Naive thymus-derived CD8-positive, alpha-beta T cell (primary cell): ENCODE data around the gene BMERB1. TPM values are rescaled to one million over a fixed set of nuclear protein-coding genes. Genes with fewer than 3 reads are reported as not detected.
"Not testable (repeated sequence)": the region's sequence is repeated elsewhere in the genome, so short reads cannot be mapped to it uniquely, and the experiment has no call there.

Experiments used
- ATAC-seq, 2 donors: fragments of 150-1000 bp; cut with Tn5 transposase in 1 of 2; sonication (Bioruptor Pico), chemical (Tn5 transposase) in 1 of 2; 1 replicate in 1 of 2; 2 replicates in 1 of 2; pipeline ENCODE4 v1.10.0; 2021; ENCODE audit warnings: mild to moderate bottlenecking in 2 of 2, moderate library complexity in 2 of 2
- POLR2A ChIA-PET: fragments of 350-600 bp; sonication (Branson Sonifier 250); formaldehyde crosslinking; loops from one replicate; lab custom pipeline; 2021; ENCODE audit warnings: antibody characterized with exemption; lab: Charles Lee
- DNase-seq, 10 donors: peaks; one replicate each; pipeline versions ENCODE4 v3.0.0 to v3.0.0-alpha.2; 2020 to 2022
- H3K27ac Mint-ChIP-seq, 10 donors: one replicate each; pipeline ENCODE4 v1.8.0; 2020 to 2022; ENCODE audit warnings: mild to moderate bottlenecking in 10 of 10, mixed read lengths in 10 of 10, moderate library complexity in 4 of 10, inconsistent platforms in 1 of 10
- H3K27me3 Mint-ChIP-seq, 5 donors: one replicate each; pipeline ENCODE4 v1.8.0; 2021 to 2022; ENCODE audit warnings: mixed read lengths in 5 of 5
- H3K36me3 Mint-ChIP-seq, 3 donors: one replicate each; pipeline ENCODE4 v1.8.0; 2020 to 2022; ENCODE audit warnings: mixed read lengths in 3 of 3, mild to moderate bottlenecking in 2 of 3, inconsistent platforms in 1 of 3
- H3K4me1 Mint-ChIP-seq, 4 donors: one replicate each; pipeline ENCODE4 v1.8.0; 2021 to 2022; ENCODE audit warnings: mixed read lengths in 4 of 4
- H3K4me3 Mint-ChIP-seq, 10 donors: one replicate each; pipeline ENCODE4 v1.8.0; 2020 to 2022; ENCODE audit warnings: mild to moderate bottlenecking in 10 of 10, mixed read lengths in 10 of 10, moderate library complexity in 6 of 10, inconsistent platforms in 1 of 10
- H3K9me3 Mint-ChIP-seq, 9 donors: one replicate each; pipeline ENCODE4 v1.8.0; 2020 to 2022; ENCODE audit warnings: mixed read lengths in 9 of 9, mild to moderate bottlenecking in 3 of 9, inconsistent platforms in 1 of 9, moderate library complexity in 1 of 9
- polyA plus RNA-seq, 3 donors: library from polyadenylated mRNA; unstranded; fragments of 300-500 nt; fragmentation: Illumina TruSeq; gene quantifications; one replicate each; pipeline ENCODE4 v1.2.3, GENCODE V29; 2021
- total RNA-seq, 8 experiments: library from RNA in 2 of 8; stranded (reverse) in 2 of 8; gene quantifications; one replicate each; pipeline ENCODE4 v1.2.3 and lab custom pipeline; 2021 to 2026

The BMERB1 gene
- total and polyA plus RNA-seq, 5 experiments from 2014 or later: 1.4 to 4.6 (median 2.2) TPM

DNA sequence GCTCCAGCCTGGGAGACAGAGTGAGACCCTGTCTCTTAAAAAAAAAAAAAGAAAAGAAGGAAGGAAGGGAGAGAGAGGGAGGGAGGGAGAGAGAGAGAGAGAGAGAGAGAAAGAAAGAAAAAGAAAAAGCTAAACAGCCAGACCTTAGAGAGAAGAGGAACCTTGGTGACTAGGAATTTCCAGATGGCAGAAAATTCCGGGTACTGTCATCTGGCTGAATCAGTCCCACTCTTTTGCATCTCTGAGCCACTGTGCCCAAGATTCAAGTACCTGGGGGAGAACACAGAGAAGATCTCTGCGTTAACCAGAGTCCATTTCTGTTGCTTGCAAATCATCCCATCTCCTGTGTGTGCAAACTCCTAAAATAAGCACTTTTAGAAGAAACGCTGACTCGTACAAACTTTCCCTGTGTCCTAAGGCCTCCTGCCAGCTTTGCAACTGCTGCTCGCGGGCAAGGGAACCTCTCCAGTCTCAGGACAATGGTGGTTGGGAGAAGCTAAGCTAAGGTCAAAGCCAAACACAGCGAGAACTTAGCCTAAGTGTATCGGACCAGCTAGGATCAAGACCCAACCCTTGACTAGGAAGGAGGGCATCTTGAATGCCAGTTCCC is 18.0 kb downstream of the BMERB1 start:
- ATAC-seq (no peak), DNase-seq (no peak)
- Mint-ChIP-seq H3K27me3 (peaks cover 0 to 7% (median 1%) of the 10 kb centered on the region in 5 donors), H3K9me3 (no peaks in the 10 kb centered on the region), H3K27ac (peak overlapping the region in 1 of 10 donors; percentile 65), H3K4me1 (peaks cover 0 to 2% (median 0%) of the 10 kb centered on the region in 4 donors), H3K36me3 (no peaks in the 10 kb centered on the region), H3K4me3 (no peak overlapping the region)
- POLR2A ChIA-PET: no interaction called here

DNA sequence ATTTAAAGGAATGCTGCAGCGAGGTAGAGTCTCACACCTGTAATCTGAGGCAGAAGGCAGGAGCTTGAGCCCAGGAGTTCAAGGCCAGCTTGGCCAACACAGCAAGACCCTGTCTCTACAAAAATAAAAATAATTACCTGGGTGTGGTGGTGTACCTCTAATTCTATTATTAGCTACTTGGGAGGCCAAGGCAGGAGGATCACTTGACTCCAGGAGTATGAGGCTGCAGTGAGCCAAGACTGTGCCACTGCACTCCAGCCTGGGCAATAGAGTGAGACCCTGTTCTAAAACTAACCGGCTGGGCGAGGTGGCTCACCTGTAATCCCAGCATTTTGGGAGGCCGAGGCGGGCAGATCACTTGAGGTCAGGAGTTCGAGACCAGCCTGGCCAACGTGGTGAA is 18.9 kb downstream of the BMERB1 start:
- POLR2A ChIA-PET, H3K4me3 Mint-ChIP-seq, H3K9me3 Mint-ChIP-seq, H3K27ac Mint-ChIP-seq, DNase-seq, H3K4me1 Mint-ChIP-seq, ATAC-seq, H3K36me3 Mint-ChIP-seq: not testable (repeated sequence)
- H3K27me3 Mint-ChIP-seq: peaks cover 0 to 11% (median 1%) of the 10 kb centered on the region in 5 donors

DNA sequence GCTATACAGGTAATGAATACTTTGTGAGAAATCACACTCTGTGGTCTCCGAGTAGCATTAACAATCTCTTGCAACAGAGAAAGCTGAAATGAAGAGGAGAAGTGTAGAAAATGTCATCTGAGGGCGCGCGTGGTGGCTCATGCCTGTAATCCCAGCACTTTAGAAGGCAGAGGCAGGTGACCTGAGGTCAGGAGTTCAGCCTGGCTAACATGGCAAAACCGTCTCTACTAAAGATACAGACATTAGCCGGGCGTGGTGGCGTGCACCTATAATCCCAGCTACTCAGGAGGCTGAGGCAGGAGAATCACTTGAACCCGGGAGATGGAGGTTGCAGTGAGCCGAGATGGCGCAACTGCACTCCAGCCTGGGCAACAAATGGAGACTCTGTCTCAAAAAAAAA is 20.5 kb downstream of the BMERB1 start:
- DNase-seq, H3K27ac Mint-ChIP-seq, POLR2A ChIA-PET, H3K4me1 Mint-ChIP-seq, H3K36me3 Mint-ChIP-seq, H3K9me3 Mint-ChIP-seq, H3K4me3 Mint-ChIP-seq, ATAC-seq: not testable (repeated sequence)
- peaks cover 0 to 15% (median 1%) of the 10 kb centered on the region in 5 donors for H3K27me3 Mint-ChIP-seq

DNA sequence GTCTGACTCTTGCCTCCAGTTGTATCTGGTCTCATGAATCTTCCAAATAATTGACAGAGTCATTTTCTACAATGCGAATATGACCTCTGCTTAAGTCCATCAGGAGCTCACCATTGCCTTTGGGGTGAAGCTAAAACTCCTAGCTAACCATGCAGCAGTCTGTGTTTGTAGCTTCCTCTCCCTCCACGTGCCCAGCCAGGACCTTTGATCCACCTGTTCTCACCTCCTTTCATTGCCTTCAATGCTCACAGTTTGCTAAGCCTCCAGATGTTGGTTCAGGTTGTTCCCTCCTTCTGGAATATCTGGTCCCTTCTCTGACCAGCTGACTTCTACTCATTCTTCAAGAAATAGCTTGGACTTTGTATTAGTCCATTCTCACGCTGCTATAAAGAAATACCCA is 23.0 kb downstream of the BMERB1 start:
- DNase-seq: no peak
- Mint-ChIP-seq H3K4me1 (peaks cover 0 to 2% (median 0%) of the 10 kb centered on the region in 4 donors), H3K9me3 (no peaks in the 10 kb centered on the region), H3K27ac (no peak overlapping the region), H3K4me3 (no peak overlapping the region), H3K36me3 (no peaks in the 10 kb centered on the region), H3K27me3 (peaks cover 0 to 18% (median 2%) of the 10 kb centered on the region in 5 donors)
- POLR2A ChIA-PET: no interaction called here
- ATAC-seq: no peak

DNA sequence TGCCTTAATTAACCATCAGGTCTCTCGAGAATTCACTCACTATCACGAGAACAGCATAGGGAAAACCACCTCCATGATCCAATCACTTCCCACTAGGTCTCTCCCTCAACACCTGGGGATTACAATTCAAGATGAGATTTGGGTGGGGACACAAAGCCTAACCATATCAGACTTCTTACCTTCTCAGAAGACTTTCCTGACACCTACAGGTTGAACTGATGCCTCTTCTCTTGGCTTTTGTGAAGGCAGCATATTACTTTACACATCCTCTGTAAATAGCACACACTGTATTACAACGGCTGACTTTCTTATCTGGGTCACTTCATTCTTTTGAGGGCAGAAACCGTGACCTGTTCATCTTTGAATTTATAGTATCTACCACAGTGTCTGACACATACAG is 23.6 kb downstream of the BMERB1 start:
- Mint-ChIP-seq H3K27ac (peak overlapping the region in 1 of 10 donors; percentile 63), H3K36me3 (no peaks in the 10 kb centered on the region), H3K27me3 (peaks cover 0 to 18% (median 1%) of the 10 kb centered on the region in 5 donors), H3K9me3 (no peaks in the 10 kb centered on the region), H3K4me1 (peaks cover 0 to 2% (median 0%) of the 10 kb centered on the region in 4 donors), H3K4me3 (no peak overlapping the region)
- ATAC-seq: no peak
- DNase-seq: no peak
- POLR2A ChIA-PET: no interaction called here

DNA sequence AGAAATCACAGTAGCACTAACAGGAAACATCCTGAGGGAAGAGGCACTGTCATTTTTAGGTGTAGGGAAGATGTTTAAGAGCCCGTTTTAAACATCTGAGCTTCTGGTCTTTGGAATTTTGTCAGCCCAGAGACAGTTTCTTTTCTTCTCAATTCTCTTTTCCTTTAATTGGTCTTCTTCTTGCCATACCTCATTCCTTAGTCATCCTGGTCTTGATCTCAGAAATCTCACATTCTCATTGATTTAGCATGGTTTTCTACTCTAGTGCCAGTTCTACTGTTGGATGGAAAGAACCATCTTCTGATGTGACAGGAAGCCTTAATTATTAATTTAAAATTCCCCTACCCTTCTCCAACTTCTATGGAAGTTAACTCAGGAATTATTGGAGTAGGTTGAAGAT is 25.4 kb downstream of the BMERB1 start:
- no peak for ATAC-seq
- DNase-seq: no peak
- POLR2A ChIA-PET: no interaction called here

DNA sequence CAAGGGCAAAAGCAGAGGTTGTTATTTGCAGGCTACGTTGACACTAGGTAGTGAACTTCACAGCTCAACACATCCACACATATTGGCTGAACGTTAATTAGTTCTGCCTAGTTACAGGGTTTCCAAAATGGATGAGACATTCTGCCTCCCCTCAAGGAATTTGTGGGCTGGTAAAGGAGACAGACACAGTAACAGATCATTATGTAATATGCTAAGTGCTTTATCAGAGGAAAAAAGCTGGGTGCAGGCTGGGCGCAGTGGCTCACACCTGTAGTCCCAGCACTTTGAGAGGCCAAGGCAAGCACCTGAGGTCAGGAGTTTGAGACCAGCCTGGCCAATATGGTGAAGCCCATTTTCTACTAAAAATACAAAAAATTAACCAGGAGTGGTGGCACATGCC is 26.2 kb downstream of the BMERB1 start:
- Mint-ChIP-seq H3K4me1 (no peaks in the 10 kb centered on the region), H3K27me3 (peaks cover 0 to 15% (median 0%) of the 10 kb centered on the region in 5 donors), H3K9me3 (no peaks in the 10 kb centered on the region), H3K4me3 (no peak overlapping the region), H3K27ac (no peak overlapping the region), H3K36me3 (no peaks in the 10 kb centered on the region)
- ATAC-seq (no peak), DNase-seq (no peak)
- POLR2A ChIA-PET: no interaction called here

More for the DNA sequence above, 25.4 kb downstream of the BMERB1 start:
- H3K4me3 Mint-ChIP-seq: no peak overlapping the region
- no peaks in the 10 kb centered on the region for H3K9me3 Mint-ChIP-seq
- no peaks in the 10 kb centered on the region for H3K36me3 Mint-ChIP-seq
- no peak overlapping the region for H3K27ac Mint-ChIP-seq
- H3K27me3 Mint-ChIP-seq: peaks cover 0 to 15% (median 0%) of the 10 kb centered on the region in 5 donors
- no peaks in the 10 kb centered on the region for H3K4me1 Mint-ChIP-seq

DNA sequence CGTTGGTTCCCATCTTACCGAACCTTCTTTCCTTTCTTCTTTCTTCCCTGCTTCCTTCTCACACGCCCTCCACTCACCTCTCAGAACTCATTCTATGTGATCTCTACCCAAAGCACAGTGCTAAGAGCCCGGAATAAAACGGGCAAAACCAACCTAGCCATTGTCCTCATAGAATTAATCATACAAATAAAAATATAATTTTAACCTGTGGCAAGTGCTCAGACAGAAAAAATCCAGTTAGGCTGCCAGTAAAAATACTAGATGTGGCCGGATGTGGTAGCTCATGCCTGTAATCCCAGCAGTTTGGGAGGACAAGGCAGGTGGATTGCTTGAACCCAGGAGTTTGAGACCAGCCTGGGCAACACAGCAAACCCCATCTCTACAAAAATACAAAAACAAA is 27.0 kb downstream of the BMERB1 start:
- POLR2A ChIA-PET: no interaction called here
- Mint-ChIP-seq H3K9me3 (peaks cover 0 to 5% (median 0%) of the 10 kb centered on the region in 9 donors), H3K4me1 (no peaks in the 10 kb centered on the region), H3K4me3 (no peak overlapping the region), H3K36me3 (no peaks in the 10 kb centered on the region), H3K27ac (no peak overlapping the region), H3K27me3 (peaks cover 0 to 15% (median 0%) of the 10 kb centered on the region in 5 donors)
- ATAC-seq: no peak
- DNase-seq: no peak

DNA sequence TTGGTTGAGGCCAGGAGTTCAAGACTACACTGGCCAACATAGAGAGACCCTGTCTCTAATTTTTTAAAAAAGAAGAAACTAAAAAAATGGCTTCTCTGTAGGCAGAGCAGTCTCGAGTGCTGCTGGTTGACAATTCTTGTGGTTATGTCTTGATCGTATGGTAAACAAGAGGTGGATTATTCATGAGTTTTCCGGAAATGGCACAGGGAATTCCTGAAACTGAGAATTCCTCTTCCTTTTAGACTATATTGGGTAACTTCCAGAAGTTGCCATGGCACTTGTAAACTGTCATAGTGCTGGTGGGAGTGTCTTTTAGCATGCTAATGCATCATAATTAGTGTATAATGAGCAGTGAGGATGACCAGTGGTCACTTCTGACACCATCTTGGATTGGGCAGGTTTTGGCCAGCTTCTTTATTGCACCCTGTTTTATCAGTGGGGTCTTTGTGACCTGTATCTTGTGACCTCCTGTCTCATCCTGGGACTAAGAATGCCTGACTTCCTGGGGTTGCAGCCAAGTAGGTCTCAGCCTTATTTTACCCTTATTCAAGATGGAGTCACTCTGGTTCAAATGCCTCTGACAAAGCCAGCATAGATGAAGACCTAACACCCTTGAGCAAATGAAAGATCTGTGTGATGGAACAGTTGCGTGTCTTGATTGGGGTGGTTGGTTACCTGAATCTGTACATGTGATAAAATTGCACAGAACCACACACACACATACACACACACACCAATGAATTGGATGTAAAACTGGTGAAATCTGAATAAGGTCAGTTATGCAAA is 30.2 kb downstream of the BMERB1 start:
- H3K36me3 Mint-ChIP-seq: peaks cover 0 to 5% (median 0%) of the 10 kb centered on the region in 3 donors
- POLR2A ChIA-PET: no interaction called here
- H3K27me3 Mint-ChIP-seq: peaks cover 0 to 3% (median 0%) of the 10 kb centered on the region in 5 donors
- no peak overlapping the region for H3K27ac Mint-ChIP-seq
- peaks cover 0 to 19% (median 3%) of the 10 kb centered on the region in 9 donors for H3K9me3 Mint-ChIP-seq
- ATAC-seq (no peak), DNase-seq (no peak)
- no peak overlapping the region for H3K4me3 Mint-ChIP-seq
- no peaks in the 10 kb centered on the region for H3K4me1 Mint-ChIP-seq

DNA sequence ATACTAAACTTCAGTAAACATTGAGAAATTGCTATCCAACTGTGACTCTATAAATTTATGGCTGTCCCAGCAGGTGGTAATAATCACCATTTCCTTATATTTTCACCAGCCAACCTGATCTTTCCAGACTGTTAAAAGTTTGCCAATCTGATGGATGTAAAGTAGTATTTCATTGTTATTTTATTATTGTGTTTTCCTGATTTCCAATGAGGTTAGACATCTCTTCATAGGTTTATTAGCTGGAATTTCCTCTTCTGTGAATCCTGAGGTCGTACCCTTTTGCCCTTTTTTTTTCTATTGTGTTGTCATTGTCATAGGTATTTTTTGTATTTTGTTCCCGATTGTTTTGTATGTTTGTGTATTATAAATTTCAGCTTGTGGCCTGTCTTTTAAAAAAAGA is 31.7 kb downstream of the BMERB1 start:
- POLR2A ChIA-PET: no interaction called here
- Mint-ChIP-seq H3K27me3 (peaks cover 0 to 2% (median 0%) of the 10 kb centered on the region in 5 donors), H3K9me3 (peaks cover 0 to 19% (median 3%) of the 10 kb centered on the region in 9 donors)

DNA sequence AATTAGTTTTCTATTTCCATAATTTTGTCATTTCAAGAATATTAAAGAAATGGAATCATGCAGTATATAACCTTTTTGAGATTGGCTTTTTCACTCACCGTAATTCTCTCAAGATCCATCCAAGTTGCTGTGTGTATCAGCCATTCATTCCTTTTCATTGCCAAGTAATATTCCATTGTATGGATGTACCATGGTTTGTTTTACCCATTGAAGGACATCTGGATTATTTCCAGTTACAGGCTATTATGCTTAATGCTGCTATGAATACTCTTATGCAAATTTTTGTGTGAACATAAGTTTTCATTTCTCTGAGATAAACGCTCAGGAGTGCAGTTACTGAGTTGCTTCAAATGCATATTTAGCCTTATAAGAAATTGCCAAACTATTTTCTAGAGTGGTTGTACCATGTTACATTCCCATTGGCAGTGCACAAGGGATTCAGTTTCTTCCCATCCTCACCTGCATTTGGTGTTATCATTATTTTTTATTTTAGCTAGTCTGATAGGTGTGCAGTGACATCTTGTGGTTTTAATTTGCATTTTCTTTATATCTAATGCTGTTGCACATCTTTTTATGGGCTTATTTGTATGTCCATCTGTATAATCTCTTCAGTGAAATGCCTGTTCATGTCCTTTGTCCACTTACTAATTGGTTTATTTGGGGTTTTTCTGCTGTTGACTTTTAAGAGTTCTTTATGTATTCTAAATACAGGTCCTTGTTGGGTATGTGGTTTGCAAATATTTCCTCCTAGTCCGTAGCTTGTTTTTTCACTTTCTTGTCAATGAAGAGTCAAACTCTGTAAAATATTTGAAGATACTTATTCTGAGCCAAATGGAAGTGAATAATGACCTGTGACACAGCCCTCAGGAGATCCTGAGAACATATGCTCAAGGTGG is 32.7 kb downstream of the BMERB1 start:
- peaks cover 0 to 4% (median 0%) of the 10 kb centered on the region in 5 donors for H3K27me3 Mint-ChIP-seq
- DNase-seq (no peak), ATAC-seq (no peak)
- POLR2A ChIA-PET: no interaction called here
- no peaks in the 10 kb centered on the region for H3K4me1 Mint-ChIP-seq
- H3K36me3 Mint-ChIP-seq: peaks cover 0 to 5% (median 2%) of the 10 kb centered on the region in 3 donors
- H3K4me3 Mint-ChIP-seq: no peak overlapping the region
- H3K27ac Mint-ChIP-seq: peak overlapping the region in 1 of 10 donors; percentile 1
- peaks cover 0 to 19% (median 3%) of the 10 kb centered on the region in 9 donors for H3K9me3 Mint-ChIP-seq

More for the DNA sequence above, 31.7 kb downstream of the BMERB1 start:
- Mint-ChIP-seq H3K4me3 (no peak overlapping the region), H3K36me3 (peaks cover 0 to 5% (median 2%) of the 10 kb centered on the region in 3 donors), H3K27ac (no peak overlapping the region), H3K4me1 (no peaks in the 10 kb centered on the region)
- DNase-seq (no peak), ATAC-seq (no peak)

DNA sequence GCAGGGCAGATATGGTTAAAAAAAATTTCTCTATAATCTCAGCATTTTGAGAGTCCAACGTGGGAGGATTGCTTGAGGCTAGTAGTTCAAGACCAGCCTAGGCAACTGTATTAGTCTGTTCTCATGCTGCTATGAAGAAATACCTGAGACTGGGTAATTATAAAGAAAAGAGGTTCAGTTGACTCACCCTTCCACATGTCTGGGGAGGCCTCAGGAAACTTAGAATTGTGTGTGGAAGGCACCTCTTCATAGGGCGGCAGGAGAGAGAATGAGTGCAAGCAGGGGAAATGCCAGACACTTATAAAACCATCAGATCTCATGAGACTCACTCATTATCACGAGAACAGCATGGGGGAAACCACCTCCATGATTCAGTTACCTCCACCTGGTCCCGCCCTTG is 42.6 kb downstream of the BMERB1 start:
- H3K36me3 Mint-ChIP-seq, H3K4me1 Mint-ChIP-seq, H3K4me3 Mint-ChIP-seq, ATAC-seq, H3K27ac Mint-ChIP-seq, H3K27me3 Mint-ChIP-seq, POLR2A ChIA-PET, DNase-seq, H3K9me3 Mint-ChIP-seq: not testable (repeated sequence)
